IPS-20b (cell line): Measurements from ENCODE around the gene MYO10.

Experiments
- H3K27ac ChIP-seq: one replicate; pipeline ENCODE4 v1.5.1; 2013; ENCODE audit warnings: low read length
- H3K27me3 ChIP-seq: 2 replicates; pipeline ENCODE4 v1.6.1; 2013; ENCODE audit warnings: mild to moderate bottlenecking, low read length, inconsistent platforms; ENCODE audit not compliant: insufficient read depth
- H3K36me3 ChIP-seq: 2 replicates; pipeline ENCODE4 v1.6.1; 2013; ENCODE audit warnings: low read depth, mild to moderate bottlenecking, inconsistent platforms, low read length, moderate library complexity; ENCODE audit not compliant: insufficient read depth
- H3K4me1 ChIP-seq: 2 replicates; pipeline ENCODE4 v1.6.1; 2013; ENCODE audit warnings: mild to moderate bottlenecking, control low read depth, inconsistent platforms, low read length, moderate library complexity; ENCODE audit not compliant: insufficient read depth
- H3K4me3 ChIP-seq: 2 replicates; pipeline ENCODE4 v1.5.1; 2013; ENCODE audit warnings: mild to moderate bottlenecking, low read length, inconsistent platforms
- H3K9ac ChIP-seq: 2 replicates; pipeline ENCODE4 v1.6.1; 2013; ENCODE audit warnings: low read depth, mild to moderate bottlenecking, inconsistent platforms, low read length, moderate library complexity
- H3K9me3 ChIP-seq: 2 replicates; pipeline ENCODE4 v1.6.1; 2013; ENCODE audit warnings: mild to moderate bottlenecking, low read depth, low read length, inconsistent platforms; ENCODE audit not compliant: insufficient read depth

Gene MYO10

DNA sequence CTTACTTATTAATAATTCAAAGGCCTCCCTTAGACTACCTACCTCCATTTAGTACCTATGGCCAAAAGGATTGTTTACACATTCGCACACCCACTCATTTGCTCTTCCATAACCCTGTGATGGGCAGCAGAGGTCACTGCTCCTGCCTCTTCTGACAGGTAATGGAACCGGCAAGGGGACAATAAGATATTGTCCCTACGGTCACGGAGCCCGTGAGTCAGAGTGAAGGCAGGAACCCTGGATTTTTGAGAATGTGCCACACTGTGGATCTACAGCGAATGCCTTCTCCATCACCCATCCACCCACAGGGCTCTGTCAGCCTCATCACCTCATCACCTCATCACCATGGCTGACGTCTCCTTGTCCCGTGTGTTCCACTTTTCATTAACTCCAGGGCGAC lies 132.3 kb downstream of the MYO10 start:
- Histone ChIP-seq H3K27ac (no peak overlapping the region), H3K9ac (no peak overlapping the region), H3K27me3 (no peaks in the 10 kb centered on the region), H3K36me3 (no peaks in the 10 kb centered on the region), H3K9me3 (no peaks in the 10 kb centered on the region), H3K4me1 (no peaks in the 10 kb centered on the region), H3K4me3 (no peak overlapping the region)

GRCh38 chr5:16800477-16800876 lies 135.6 kb downstream of the MYO10 start:
- no peak overlapping the region for H3K9ac ChIP-seq
- H3K4me3 ChIP-seq, result no peak overlapping the region
- no peaks in the 10 kb centered on the region for H3K27me3 ChIP-seq
- peaks cover 7% of the 10 kb centered on the region for H3K4me1 ChIP-seq
- no peaks in the 10 kb centered on the region for H3K36me3 ChIP-seq
- H3K27ac ChIP-seq, result no peak overlapping the region
- H3K9me3 ChIP-seq, result no peaks in the 10 kb centered on the region; the same call in 1 of the 2 replicates

DNA sequence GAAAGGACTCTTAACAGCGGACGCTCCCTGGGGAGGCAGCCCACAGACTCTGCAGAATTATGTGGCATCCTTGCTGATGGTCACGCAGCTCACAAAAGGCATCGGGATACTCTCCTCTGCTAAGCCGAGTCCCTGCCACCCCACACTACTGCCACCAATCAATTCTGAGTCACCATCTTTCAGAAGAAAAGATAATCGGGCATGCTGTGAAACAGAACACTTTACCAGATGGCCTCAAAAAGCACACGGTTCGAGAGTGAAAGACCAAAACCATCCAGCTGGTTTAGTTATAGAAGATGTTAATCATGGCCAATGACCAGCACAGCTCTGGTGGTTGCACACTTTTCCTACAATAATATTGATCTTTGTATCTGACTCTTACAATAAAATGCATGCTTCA lies 136.3 kb downstream of the MYO10 start:
- Histone ChIP-seq H3K27ac (no peak overlapping the region), H3K36me3 (no peaks in the 10 kb centered on the region), H3K4me1 (peaks cover 7% of the 10 kb centered on the region), H3K9ac (no peak overlapping the region), H3K27me3 (no peaks in the 10 kb centered on the region), H3K9me3 (no peaks in the 10 kb centered on the region; the same call in 1 of the 2 replicates), H3K4me3 (no peak overlapping the region)

- no peak overlapping the region for H3K9ac ChIP-seq
- no peak overlapping the region for H3K27ac ChIP-seq
These were observed 138.1 kb downstream of the MYO10 start for GRCh38 chr5:16797951-16798350.

GRCh38 chr5:16794269-16794913 lies 141.7 kb downstream of the MYO10 start:
- Histone ChIP-seq H3K9ac (no peak overlapping the region), H3K27me3 (no peaks in the 10 kb centered on the region), H3K36me3 (0 out of 2 replicates have a peak, but pooled peaks cover 3% of the 10 kb centered on the region), H3K9me3 (no peaks in the 10 kb centered on the region; the same call in 1 of the 2 replicates), H3K4me3 (no peak overlapping the region), H3K27ac (no peak overlapping the region), H3K4me1 (peaks cover 7% of the 10 kb centered on the region)

More at GRCh38 chr5:16797951-16798350, 138.1 kb downstream of the MYO10 start:
- Histone ChIP-seq H3K9me3 (no peaks in the 10 kb centered on the region; the same call in 1 of the 2 replicates), H3K27me3 (no peaks in the 10 kb centered on the region), H3K4me1 (peaks cover 7% of the 10 kb centered on the region), H3K4me3 (no peak overlapping the region), H3K36me3 (0 out of 2 replicates have a peak, but pooled peaks cover under 1% of the 10 kb centered on the region)

GRCh38 chr5:16792598-16793275 lies 143.4 kb downstream of the MYO10 start:
- no peak overlapping the region for H3K9ac ChIP-seq
- peaks cover 7% of the 10 kb centered on the region for H3K4me1 ChIP-seq
- no peaks in the 10 kb centered on the region for H3K9me3 ChIP-seq
- H3K36me3 ChIP-seq, result 0 out of 2 replicates have a peak, but pooled peaks cover 3% of the 10 kb centered on the region
- H3K27ac ChIP-seq, result no peak overlapping the region
- H3K4me3 ChIP-seq, result no peak overlapping the region
- H3K27me3 ChIP-seq, result no peaks in the 10 kb centered on the region

- Histone ChIP-seq H3K9me3 (no peaks in the 10 kb centered on the region), H3K9ac (no peak overlapping the region), H3K4me1 (peaks cover 6% of the 10 kb centered on the region), H3K4me3 (no peak overlapping the region), H3K27ac (no peak overlapping the region), H3K36me3 (0 out of 2 replicates have a peak, but pooled peaks cover 3% of the 10 kb centered on the region), H3K27me3 (no peaks in the 10 kb centered on the region)
These were observed 144.0 kb downstream of the MYO10 start for GRCh38 chr5:16791904-16792597.

DNA sequence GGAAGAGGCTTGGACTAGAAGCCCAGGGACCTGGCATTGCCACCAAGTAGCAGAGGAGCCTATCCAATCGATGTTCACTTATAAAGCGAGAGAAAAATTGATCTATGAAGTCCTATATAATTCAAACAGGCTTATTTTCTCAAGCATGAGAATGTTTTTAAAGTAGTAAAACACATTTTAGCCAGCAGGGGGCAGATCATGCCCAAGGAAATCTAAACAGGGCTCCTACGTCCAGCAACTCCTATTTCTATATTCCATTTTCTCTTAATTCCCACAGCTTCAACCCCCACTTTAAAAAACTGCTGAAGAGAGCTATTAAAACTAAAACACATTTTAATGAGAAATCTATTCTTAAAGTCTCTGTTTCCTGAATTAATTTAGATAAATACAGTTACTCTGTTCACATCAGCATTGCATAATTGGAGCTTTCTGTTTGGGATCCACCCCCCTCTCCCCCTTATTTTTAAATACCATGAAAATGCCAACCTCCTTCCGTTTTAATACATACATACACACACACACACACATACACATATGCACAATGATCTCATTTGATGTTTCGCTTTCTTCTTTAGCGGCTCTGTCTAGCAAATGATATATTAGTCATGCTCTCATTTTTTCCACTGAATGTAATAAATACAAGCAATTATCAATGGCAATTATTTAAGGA lies 144.9 kb downstream of the MYO10 start:
- H3K4me1 ChIP-seq, result no peaks in the 10 kb centered on the region
- 0 out of 2 replicates have a peak, but pooled peaks cover 3% of the 10 kb centered on the region for H3K36me3 ChIP-seq
- no peak overlapping the region for H3K27ac ChIP-seq
- H3K9me3 ChIP-seq, result no peaks in the 10 kb centered on the region
- no peak overlapping the region for H3K4me3 ChIP-seq
- no peak overlapping the region for H3K9ac ChIP-seq
- no peaks in the 10 kb centered on the region for H3K27me3 ChIP-seq

DNA sequence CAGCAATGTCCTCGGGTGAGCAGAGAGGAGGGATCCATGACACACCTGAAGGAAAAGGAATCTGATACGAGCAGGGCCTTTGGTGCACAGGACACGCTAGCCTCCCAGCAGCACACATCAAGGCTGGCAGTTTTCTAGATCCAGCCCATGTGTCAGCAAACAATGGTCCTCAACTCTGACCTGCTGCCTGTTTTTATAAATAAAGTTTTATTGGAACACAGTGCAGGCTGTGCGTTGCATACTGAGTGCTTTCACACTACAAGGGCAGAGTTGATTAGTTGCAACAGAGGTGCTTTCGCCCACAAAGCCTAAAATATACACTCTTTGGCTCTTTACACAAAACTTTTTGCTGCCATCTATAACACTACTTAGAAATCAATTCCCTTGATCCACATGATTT lies 147.1 kb downstream of the MYO10 start:
- 0 out of 2 replicates have a peak, but pooled peaks cover 3% of the 10 kb centered on the region for H3K36me3 ChIP-seq
- no peaks in the 10 kb centered on the region for H3K27me3 ChIP-seq
- H3K4me3 ChIP-seq, result no peak overlapping the region
- no peaks in the 10 kb centered on the region for H3K9me3 ChIP-seq
- no peaks in the 10 kb centered on the region for H3K4me1 ChIP-seq
- no peak overlapping the region for H3K9ac ChIP-seq
- no peak overlapping the region for H3K27ac ChIP-seq

DNA sequence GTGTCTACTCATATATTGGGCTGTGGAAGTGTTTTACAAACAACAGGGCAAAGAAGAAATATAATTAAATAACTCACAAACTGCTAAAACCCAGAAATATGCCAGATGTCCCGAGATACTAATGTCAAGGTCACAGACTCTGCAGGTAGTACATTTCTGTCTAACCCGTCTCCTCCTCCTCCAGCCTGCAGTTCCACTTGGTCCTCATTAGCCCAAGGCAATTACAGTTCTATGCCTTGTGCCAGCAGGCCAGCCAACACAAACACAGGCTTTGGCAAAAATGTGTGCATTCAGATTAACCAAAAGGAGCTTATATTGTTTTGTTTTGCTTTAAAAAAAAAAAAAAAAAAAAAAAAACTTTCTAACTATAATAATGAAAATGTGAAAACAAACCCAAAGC lies 148.8 kb downstream of the MYO10 start:
- no peaks in the 10 kb centered on the region for H3K36me3 ChIP-seq
- no peaks in the 10 kb centered on the region for H3K9me3 ChIP-seq
- H3K9ac ChIP-seq, result no peak overlapping the region
- H3K27me3 ChIP-seq, result no peaks in the 10 kb centered on the region
- H3K4me1 ChIP-seq, result no peaks in the 10 kb centered on the region
- no peak overlapping the region for H3K27ac ChIP-seq
- no peak overlapping the region for H3K4me3 ChIP-seq
